DND-41 (cell line): ENCODE measurements around the gene MYL6B.
"Not testable (repeated sequence)": the region's sequence is repeated elsewhere in the genome, so short reads cannot be mapped to it uniquely, and the experiment has no call there.

Experiments
- ATAC-seq: fragments of 200-7000 bp; cut with Tn5 transposase; 3 replicates; pipeline ENCODE4 v1.9.1; 2021; ENCODE audit warnings: low read depth; ENCODE audit not compliant: insufficient read depth
- DNase-seq: peaks from one replicate; pipeline ENCODE4 v3.0.0-alpha.2; 2020
- H2AFZ ChIP-seq: 2 replicates; pipeline ENCODE4 v1.6.0; 2012; ENCODE audit warnings: low read depth, low read length
- H3K27ac ChIP-seq: 2 replicates; pipeline ENCODE4 v1.5.1; 2012; ENCODE audit warnings: low read length, inconsistent platforms
- H3K27me3 ChIP-seq: fragments of 200-600 bp; sonication (generic); 2 replicates; pipeline ENCODE4 v1.6.0; 2012; ENCODE audit warnings: low read length, mild to moderate bottlenecking, inconsistent platforms; ENCODE audit not compliant: insufficient read depth, poor library complexity
- H3K36me3 ChIP-seq: 2 replicates; pipeline ENCODE4 v1.5.1; 2012; ENCODE audit warnings: low read length, inconsistent platforms; ENCODE audit not compliant: insufficient read depth
- H3K4me1 ChIP-seq: 2 replicates; pipeline ENCODE4 v1.5.1; 2012; ENCODE audit warnings: mild to moderate bottlenecking, low read length; ENCODE audit not compliant: insufficient read depth
- H3K4me2 ChIP-seq: 2 replicates; pipeline ENCODE4 v1.6.0; 2012; ENCODE audit warnings: mild to moderate bottlenecking, moderate library complexity, low read length, inconsistent platforms; ENCODE audit not compliant: insufficient read depth
- H3K4me3 ChIP-seq, 2 experiments: fragments of 200-600 bp in 1 of 2; shearing (Covaris generic) in 1 of 2; 2 replicates each; pipeline ENCODE4 v1.5.1; 2012 to 2016; ENCODE audit warnings: inconsistent platforms in 2 of 2, low read length in 2 of 2, mild to moderate bottlenecking in 2 of 2, low read depth in 1 of 2, moderate library complexity in 1 of 2
- H3K79me2 ChIP-seq: 2 replicates; pipeline ENCODE4 v1.6.0; 2012; ENCODE audit warnings: low read length, inconsistent platforms; ENCODE audit not compliant: insufficient read depth
- H3K9ac ChIP-seq: 2 replicates; pipeline ENCODE4 v1.6.0; 2012; ENCODE audit warnings: low read depth, mild to moderate bottlenecking, inconsistent platforms, low read length, moderate library complexity
- H3K9me3 ChIP-seq: 2 replicates; pipeline ENCODE4 v1.5.1; 2012; ENCODE audit warnings: low read length, moderate library complexity, mild to moderate bottlenecking, inconsistent platforms; ENCODE audit not compliant: insufficient read depth, severe bottlenecking
- H4K20me1 ChIP-seq: 2 replicates; pipeline ENCODE4 v1.6.0; 2012; ENCODE audit warnings: low read length; ENCODE audit not compliant: insufficient read depth
- EZH2 ChIP-seq: IDR thresholded peaks from 3 replicates; pipeline ENCODE4 v1.6.1; 2012; ENCODE audit warnings: borderline replicate concordance, low read depth, mild to moderate bottlenecking, moderate library complexity, low read length, inconsistent platforms; ENCODE audit not compliant: severe bottlenecking
- TF ChIP-seq, protein P1 (sequence below): IDR thresholded peaks from 2 replicates; pipeline ENCODE4 v1.5.1; 2012; ENCODE audit warnings: borderline replicate concordance, low read length, moderate library complexity, mild to moderate bottlenecking; ENCODE audit not compliant: poor library complexity, severe bottlenecking; ENCODE audit errors: extremely low read depth

MYL6B gene

GRCh38 chr12:56193025-56193578 lies 40.7 kb downstream of the MYL6B start:
- Histone ChIP-seq H3K27ac (peak overlapping the region; percentile 15), H3K4me1 (peaks cover 32% of the 10 kb centered on the region), H3K4me3 (no peak overlapping the region), H3K27me3 (no peaks in the 10 kb centered on the region), H4K20me1 (peaks cover 3% of the 10 kb centered on the region), H3K36me3 (peaks cover under 1% of the 10 kb centered on the region; the same call in 1 of the 2 replicates), H2AFZ (peak overlapping the region; percentile 84), H3K4me2 (peak overlapping the region; percentile 35; the same call in 1 of the 2 replicates), H3K9me3 (no peaks in the 10 kb centered on the region), H3K9ac (no peak overlapping the region), H3K79me2 (peaks cover 28% of the 10 kb centered on the region)
- DNase-seq (peak; percentile 83), ATAC-seq (peak; percentile 22; the same call in 1 of the 3 replicates)
- no peak for TF ChIP-seq EZH2
- TF ChIP-seq, protein P1, sequence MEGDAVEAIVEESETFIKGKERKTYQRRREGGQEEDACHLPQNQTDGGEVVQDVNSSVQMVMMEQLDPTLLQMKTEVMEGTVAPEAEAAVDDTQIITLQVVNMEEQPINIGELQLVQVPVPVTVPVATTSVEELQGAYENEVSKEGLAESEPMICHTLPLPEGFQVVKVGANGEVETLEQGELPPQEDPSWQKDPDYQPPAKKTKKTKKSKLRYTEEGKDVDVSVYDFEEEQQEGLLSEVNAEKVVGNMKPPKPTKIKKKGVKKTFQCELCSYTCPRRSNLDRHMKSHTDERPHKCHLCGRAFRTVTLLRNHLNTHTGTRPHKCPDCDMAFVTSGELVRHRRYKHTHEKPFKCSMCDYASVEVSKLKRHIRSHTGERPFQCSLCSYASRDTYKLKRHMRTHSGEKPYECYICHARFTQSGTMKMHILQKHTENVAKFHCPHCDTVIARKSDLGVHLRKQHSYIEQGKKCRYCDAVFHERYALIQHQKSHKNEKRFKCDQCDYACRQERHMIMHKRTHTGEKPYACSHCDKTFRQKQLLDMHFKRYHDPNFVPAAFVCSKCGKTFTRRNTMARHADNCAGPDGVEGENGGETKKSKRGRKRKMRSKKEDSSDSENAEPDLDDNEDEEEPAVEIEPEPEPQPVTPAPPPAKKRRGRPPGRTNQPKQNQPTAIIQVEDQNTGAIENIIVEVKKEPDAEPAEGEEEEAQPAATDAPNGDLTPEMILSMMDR = peak; percentile 92

DNA sequence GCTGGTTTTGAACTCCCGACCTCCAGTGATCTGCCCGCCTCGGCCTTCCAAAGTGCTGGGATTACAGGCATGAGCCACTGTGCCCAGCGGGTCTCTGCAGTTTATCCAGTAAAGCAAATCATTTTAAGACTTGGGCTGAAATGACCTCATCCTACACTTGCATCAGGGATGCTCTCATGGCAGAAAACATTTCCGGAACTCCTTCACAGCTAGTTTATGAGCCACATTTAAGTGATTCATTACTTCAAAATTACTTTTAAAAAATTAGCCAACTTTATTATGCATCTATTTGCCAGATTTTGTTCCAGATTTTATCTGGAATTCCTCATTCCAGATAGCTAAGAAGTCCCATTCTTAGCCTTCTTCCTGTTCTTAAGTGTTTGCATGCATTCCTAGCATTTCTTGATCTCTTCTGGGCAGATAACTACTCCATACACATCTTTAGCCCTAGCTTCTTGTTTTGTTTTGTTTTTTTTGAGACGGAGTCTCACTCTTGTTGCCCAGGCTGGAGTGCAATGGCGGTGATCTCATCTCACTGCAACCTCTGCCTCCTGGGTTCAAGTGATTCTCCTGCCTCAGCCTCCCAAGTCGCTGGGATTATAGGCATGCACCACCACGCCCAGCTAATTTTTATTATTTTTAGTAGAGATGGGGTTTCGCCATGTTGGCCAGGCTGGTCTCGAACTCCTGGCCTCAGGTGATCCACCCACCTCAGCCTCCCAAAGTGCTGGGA lies 44.6 kb downstream of the MYL6B start:
- H3K36me3 ChIP-seq, H3K4me1 ChIP-seq, H3K79me2 ChIP-seq, H3K27me3 ChIP-seq, H4K20me1 ChIP-seq, ATAC-seq, H3K4me3 ChIP-seq, H3K9ac ChIP-seq, H3K27ac ChIP-seq, H3K9me3 ChIP-seq, H2AFZ ChIP-seq, H3K4me2 ChIP-seq, DNase-seq: not testable (repeated sequence)

GRCh38 chr12:56197921-56198635 lies 45.7 kb downstream of the MYL6B start:
- peaks cover 5% of the 10 kb centered on the region for H3K4me1 ChIP-seq
- no peak overlapping the region for H3K4me3 ChIP-seq
- no peak overlapping the region for H2AFZ ChIP-seq
- TF ChIP-seq, protein P1 = no peak
- no peak for TF ChIP-seq EZH2
- DNase-seq (no peak), ATAC-seq (no peak)
- no peaks in the 10 kb centered on the region for H3K79me2 ChIP-seq
- no peak overlapping the region for H3K9ac ChIP-seq
- H3K36me3 ChIP-seq = no peaks in the 10 kb centered on the region
- H3K27ac ChIP-seq = no peak overlapping the region
- H4K20me1 ChIP-seq = no peaks in the 10 kb centered on the region
- H3K4me2 ChIP-seq = no peak overlapping the region
- no peaks in the 10 kb centered on the region for H3K9me3 ChIP-seq
- no peaks in the 10 kb centered on the region for H3K27me3 ChIP-seq

DNA sequence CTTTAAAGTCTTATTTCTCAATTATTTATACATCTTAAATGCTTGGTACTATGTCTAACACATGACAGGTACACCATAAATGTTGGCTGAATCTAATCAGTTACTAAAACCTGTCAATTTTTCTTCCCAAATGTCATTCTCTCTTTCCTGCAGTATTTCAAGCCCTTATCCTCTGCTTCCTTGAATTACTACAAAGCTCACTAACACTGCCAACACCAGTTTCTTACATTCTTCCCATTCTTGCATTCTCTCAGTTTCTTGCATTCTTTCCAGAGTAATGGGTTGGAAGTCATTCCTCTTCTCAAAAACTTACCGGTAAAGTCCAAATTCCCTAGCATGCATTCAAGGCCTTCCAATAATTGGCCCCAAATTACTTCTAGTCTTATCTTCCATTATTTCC lies 46.4 kb downstream of the MYL6B start:
- TF ChIP-seq EZH2 = no peak
- TF ChIP-seq, protein P1 = no peak
- Histone ChIP-seq H3K4me3 (no peak overlapping the region), H3K27ac (no peak overlapping the region), H2AFZ (no peak overlapping the region), H3K27me3 (no peaks in the 10 kb centered on the region), H3K9me3 (no peaks in the 10 kb centered on the region), H4K20me1 (no peaks in the 10 kb centered on the region), H3K9ac (no peak overlapping the region), H3K79me2 (no peaks in the 10 kb centered on the region), H3K4me2 (no peak overlapping the region), H3K36me3 (no peaks in the 10 kb centered on the region), H3K4me1 (no peaks in the 10 kb centered on the region)
- ATAC-seq (no peak), DNase-seq (no peak)
